Measurements from ENCODE around the gene TRIM62. TPM values are rescaled to one million over a fixed set of nuclear protein-coding genes. Genes with fewer than 3 reads are reported as not detected.

Gene TRIM62
- total RNA-seq, 1 experiment from 2014 or later: 6.9 TPM

DNA sequence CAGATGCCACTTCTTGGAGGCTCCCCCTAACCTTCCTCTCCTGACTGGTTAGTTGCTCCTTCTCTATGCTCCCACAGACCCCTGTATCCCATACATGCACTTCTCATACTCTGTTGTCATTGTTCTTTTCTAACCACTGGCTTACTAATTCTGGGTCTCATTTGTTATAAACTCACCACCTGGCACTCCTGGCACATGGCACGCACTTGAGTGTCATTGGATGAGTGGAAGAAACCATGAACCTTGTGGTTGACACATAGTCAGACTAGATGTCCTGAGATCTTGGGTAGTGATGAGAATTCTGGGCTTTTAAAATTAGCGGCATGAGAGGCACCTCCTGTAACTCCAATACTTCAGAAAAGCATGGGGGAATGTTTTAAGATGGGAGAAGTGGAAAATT is 49.3 kb downstream of the TRIM62 start:
- no peaks in the 10 kb centered on the region for H3K27me3 Mint-ChIP-seq (ENCODE audit: low read depth)
- Histone ChIP-seq H3K9me3 (ENCODE audit: control insufficient read depth, low read depth, low read length) (no peaks in the 10 kb centered on the region), H2AFZ (ENCODE audit: low read length) (no peak overlapping the region), H3K14ac (ENCODE audit: insufficient read depth, low read length) (no peak overlapping the region), H2BK15ac (ENCODE audit: low read depth, low read length) (no peak overlapping the region), H3K56ac (ENCODE audit: insufficient read length, low read depth, low read length) (no peak overlapping the region), H2BK120ac (ENCODE audit: low read depth, low read length, poor library complexity, severe bottlenecking) (no peak overlapping the region), H3K27ac (ENCODE audit: insufficient read length, low read depth, low read length) (no peak overlapping the region), H3K4me2 (ENCODE audit: insufficient read depth, insufficient read length, low read length) (no peak overlapping the region), H2BK12ac (ENCODE audit: insufficient read length, low read depth, low read length) (no peak overlapping the region), H3K79me2 (ENCODE audit: insufficient read depth, low read length) (no peaks in the 10 kb centered on the region), H4K91ac (ENCODE audit: insufficient read length, low read depth, low read length) (no peak overlapping the region), H3K79me1 (ENCODE audit: insufficient read depth, low read depth, low read length, poor library complexity, severe bottlenecking) (no peaks in the 10 kb centered on the region), H3K23ac (ENCODE audit: insufficient read length, low read depth, low read length) (no peak overlapping the region), H3K9ac (ENCODE audit: extremely low read depth, insufficient read length, low read length) (no peak overlapping the region), H4K5ac (ENCODE audit: insufficient read length, low read depth, low read length) (no peak overlapping the region), H2BK5ac (ENCODE audit: insufficient read length, low read length) (no peak overlapping the region), H4K20me1 (ENCODE audit: control insufficient read depth, insufficient read depth, insufficient read length) (no peaks in the 10 kb centered on the region), H3K27me3 (ENCODE audit: insufficient read depth, low read length) (no peaks in the 10 kb centered on the region), H4K8ac (replicated peaks; ENCODE audit: insufficient read length, low read depth, low read length) (no peak overlapping the region), H3K4me1 (ENCODE audit: insufficient read depth, low read length) (peaks cover 6% of the 10 kb centered on the region; the same call in 1 of the 2 replicates), H3T11ph (ENCODE audit: low read length) (no peak overlapping the region), H3K4ac (ENCODE audit: low read depth, low read length) (no peak overlapping the region), H3K18ac (ENCODE audit: insufficient read length, low read depth, low read length) (no peak overlapping the region), H2BK20ac (ENCODE audit: low read depth, low read length, poor library complexity, severe bottlenecking) (no peak overlapping the region), H3K23me2 (ENCODE audit: insufficient read length, low read depth, low read length, poor library complexity, severe bottlenecking) (no peaks in the 10 kb centered on the region), H2AK5ac (ENCODE audit: insufficient read length, low read length) (no peak overlapping the region)
- H3K36me3 Mint-ChIP-seq (ENCODE audit: insufficient read depth in 1 of 3, low read depth in 3 of 3): no peaks in the 10 kb centered on the region
- DNase-seq: no peak
- H3K4me3 Mint-ChIP-seq: no peak overlapping the region
- no peak overlapping the region for H3K27ac Mint-ChIP-seq
- no peaks in the 10 kb centered on the region for H3K9me3 Mint-ChIP-seq
- H3K4me1 Mint-ChIP-seq: peaks cover 11 to 22% of the 10 kb centered on the region in 2 experiments
- no CpG with 5 or more reads among the region's 2 CpGs for WGBS (ENCODE audit: extremely low coverage, insufficient read length, low lambda C conversion rate)
- TF ChIP-seq, protein P1, sequence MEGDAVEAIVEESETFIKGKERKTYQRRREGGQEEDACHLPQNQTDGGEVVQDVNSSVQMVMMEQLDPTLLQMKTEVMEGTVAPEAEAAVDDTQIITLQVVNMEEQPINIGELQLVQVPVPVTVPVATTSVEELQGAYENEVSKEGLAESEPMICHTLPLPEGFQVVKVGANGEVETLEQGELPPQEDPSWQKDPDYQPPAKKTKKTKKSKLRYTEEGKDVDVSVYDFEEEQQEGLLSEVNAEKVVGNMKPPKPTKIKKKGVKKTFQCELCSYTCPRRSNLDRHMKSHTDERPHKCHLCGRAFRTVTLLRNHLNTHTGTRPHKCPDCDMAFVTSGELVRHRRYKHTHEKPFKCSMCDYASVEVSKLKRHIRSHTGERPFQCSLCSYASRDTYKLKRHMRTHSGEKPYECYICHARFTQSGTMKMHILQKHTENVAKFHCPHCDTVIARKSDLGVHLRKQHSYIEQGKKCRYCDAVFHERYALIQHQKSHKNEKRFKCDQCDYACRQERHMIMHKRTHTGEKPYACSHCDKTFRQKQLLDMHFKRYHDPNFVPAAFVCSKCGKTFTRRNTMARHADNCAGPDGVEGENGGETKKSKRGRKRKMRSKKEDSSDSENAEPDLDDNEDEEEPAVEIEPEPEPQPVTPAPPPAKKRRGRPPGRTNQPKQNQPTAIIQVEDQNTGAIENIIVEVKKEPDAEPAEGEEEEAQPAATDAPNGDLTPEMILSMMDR (conservative IDR thresholded peaks at IDR 0.05): no peak

Data from H9 (cell line).